Uterus (tissue), 2 donors: ENCODE data around the gene LSS.

ENCODE experiments used
- CTCF ChIP-seq, 4 experiments: fragments of 200-600 bp in 2 of 4; fragments of 450-650 bp in 2 of 4; sonication (generic) in 2 of 4; IDR thresholded peaks; one replicate each; pipeline ENCODE4 v1.5.1; 2016 to 2019; ENCODE audit warnings: antibody characterized with exemption in 4 of 4, mild to moderate bottlenecking in 2 of 4, moderate library complexity in 1 of 4
- POLR2A ChIP-seq, 2 donors: fragments of 450-650 bp; IDR thresholded peaks; one replicate each; pipeline ENCODE4 v1.6.1; 2016; ENCODE audit warnings: antibody characterized with exemption in 2 of 2, mild to moderate bottlenecking in 1 of 2, moderate library complexity in 1 of 2

- TF ChIP-seq CTCF (IDR thresholded peaks at IDR 0.05) = no peak
- TF ChIP-seq POLR2A (IDR thresholded peaks at IDR 0.05) = no peak
Measured at GRCh38 chr21:46239817-46240325, 11.3 kb upstream of the LSS start.
